ENCODE measurements around the gene ZNF467. TPM values are rescaled to one million over a fixed set of nuclear protein-coding genes. Genes with fewer than 3 reads are reported as not detected.

Gene ZNF467
- total RNA-seq, 1 experiment from 2014 or later = 11.3 TPM

GRCh38 chr7:149800169-149800555 is 26.8 kb upstream of the ZNF467 start:
- TF ChIP-seq MAX (IDR thresholded peaks at IDR 0.05) = no peak
- TF ChIP-seq EZH2 (IDR thresholded peaks at IDR 0.05) = no peak
- TF ChIP-seq RAD21 (IDR thresholded peaks at IDR 0.05; ENCODE audit: low read depth) = no peak
- no peak for TF ChIP-seq ZNF274 (IDR thresholded peaks at IDR 0.05; ENCODE audit: low read depth, low read length)
- TF ChIP-seq REST (IDR thresholded peaks at IDR 0.05; ENCODE audit: low read depth) = no peak
- no peak for TF ChIP-seq ATF3 (IDR thresholded peaks at IDR 0.05)
- no peak for TF ChIP-seq EZH2phosphoT487 (IDR thresholded peaks at IDR 0.05; ENCODE audit: borderline replicate concordance)
- TF ChIP-seq ELF1 (IDR thresholded peaks at IDR 0.05; ENCODE audit: borderline replicate concordance, low read depth) = no peak
- no peak for TF ChIP-seq ZBTB33 (IDR thresholded peaks at IDR 0.05; ENCODE audit: extremely low read depth, insufficient replicate concordance, low read length)
- TF ChIP-seq ZFX (IDR thresholded peaks at IDR 0.05) = no peak
- no peak for TF ChIP-seq SP1 (IDR thresholded peaks at IDR 0.05; ENCODE audit: low read depth)
- TF ChIP-seq SIN3A (IDR thresholded peaks at IDR 0.05; ENCODE audit: low read depth) = no peak
- no peak for TF ChIP-seq CBX3 (IDR thresholded peaks at IDR 0.05; ENCODE audit: low read depth)
- no peak for TF ChIP-seq CTCF (IDR thresholded peaks at IDR 0.05 in 2 of 3, conservative IDR thresholded peaks at IDR 0.05 in 1 of 3; ENCODE audit: borderline replicate concordance in 1 of 3, insufficient read depth in 1 of 3, low read depth in 2 of 3, low read length in 2 of 3)
- no peak for TF ChIP-seq TCF7L2 (IDR thresholded peaks at IDR 0.05; ENCODE audit: borderline replicate concordance, extremely low read depth, insufficient read depth, insufficient read length)
- no peak for TF ChIP-seq EGR1 (IDR thresholded peaks at IDR 0.05; ENCODE audit: low read depth)
- no peak for TF ChIP-seq FOSL1 (IDR thresholded peaks at IDR 0.05; ENCODE audit: low read depth)
- POLR2A ChIA-PET = no interaction called here

More at GRCh38 chr7:149800169-149800555, 26.8 kb upstream of the ZNF467 start:
- ChIA-PET CTCF (interaction anchor here (1.2 to 2.5 kb wide), 4 partner anchors 49 to 176 kb away, joined by 3 to 10 read pairs (median 3); no protein-coding TSS in a partner anchor), RAD21 (ENCODE audit: low non-redundant PET in 1 of 2, low total read pairs in 2 of 2, uncharacterized antibody in 2 of 2, unreplicated experiment in 2 of 2) (interaction anchor here (0.7 to 1.4 kb wide), 2 partner anchors 137 to 138 kb away, joined by 4 read pairs; no protein-coding TSS in a partner anchor)
- DNase-seq (ENCODE audit: low read depth, low spot score) (no peak), ATAC-seq (no peak)
- H3K36me3 ChIP-seq (ENCODE audit: control insufficient read depth in 1 of 2, insufficient read depth in 2 of 2, low read length in 2 of 2) = no peaks in the 10 kb centered on the region
- H3K4me1 ChIP-seq (ENCODE audit: control insufficient read depth in 1 of 2, insufficient read depth in 2 of 2, low read length in 2 of 2) = no peaks in the 10 kb centered on the region
- no peak overlapping the region for H3K9ac ChIP-seq (ENCODE audit: low read length)
- no peaks in the 10 kb centered on the region for H3K79me2 ChIP-seq (ENCODE audit: insufficient read depth, low read length)
- no peak overlapping the region for H3K27ac ChIP-seq (ENCODE audit: low read depth, low read length)
- H3K9me3 ChIP-seq (ENCODE audit: control insufficient read depth in 1 of 2, insufficient read depth in 1 of 2, low read depth in 1 of 2, low read length in 2 of 2) = no peaks in the 10 kb centered on the region
- intact Hi-C loops (cut with micrococcal nuclease) = no loop called here
- no peaks in the 10 kb centered on the region for H3K9me2 ChIP-seq (ENCODE audit: insufficient read depth)
- no peak overlapping the region for H2AFZ ChIP-seq (ENCODE audit: low read depth, low read length, poor library complexity, severe bottlenecking)
- H3K27me3 ChIP-seq (ENCODE audit: insufficient read depth, low read length) = no peaks in the 10 kb centered on the region
- H3K4me3 ChIP-seq (replicated peaks in 1 of 2; ENCODE audit: low read depth in 1 of 2, low read length in 2 of 2) = no peak overlapping the region
- H3K4me2 ChIP-seq (ENCODE audit: low read length) = no peak overlapping the region
- BruUV-seq (replicated peaks) = no TSS peak
- no peaks in the 10 kb centered on the region for H4K20me1 ChIP-seq (ENCODE audit: insufficient read depth)

Data from HCT116 (cell line).